ENCODE measurements around the gene PPA1.
A peak's percentile ranks its signal among the peaks of the same experiment; 100 is the strongest.

Gene PPA1

DNA sequence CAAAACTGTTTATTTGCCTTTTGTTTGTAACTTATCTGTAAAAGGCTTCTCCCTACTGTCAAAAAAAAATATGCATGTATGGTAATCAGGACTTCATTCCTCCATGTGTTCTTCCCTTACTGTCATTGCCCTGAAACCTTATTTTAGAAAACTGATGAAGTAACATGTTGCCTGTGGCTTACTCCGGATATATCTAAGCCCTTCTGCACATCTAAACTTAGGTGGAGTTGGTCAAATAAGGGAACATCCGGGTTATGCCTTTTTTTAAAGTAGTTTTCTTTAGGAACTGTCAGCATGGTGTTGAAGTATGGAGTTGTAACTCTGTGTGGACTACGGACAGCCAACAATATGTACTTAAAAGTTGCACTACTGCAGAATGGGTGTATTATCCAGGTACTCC lies 69.1 kb downstream of the PPA1 start:
- Histone ChIP-seq H3K27me3 (ENCODE audit: insufficient read depth, low read length, poor library complexity, severe bottlenecking) (no peaks in the 10 kb centered on the region), H4K20me1 (ENCODE audit: insufficient read depth, low read length, poor library complexity, severe bottlenecking) (peaks cover 85% of the 10 kb centered on the region), H3K4me3 (ENCODE audit: low read length, poor library complexity, severe bottlenecking) (peak overlapping the region; percentile 7), H3K9me3 (ENCODE audit: insufficient read depth, low read depth, low read length) (no peaks in the 10 kb centered on the region), H3K9ac (ENCODE audit: low read depth, low read length, poor library complexity, severe bottlenecking) (no peak overlapping the region), H3F3A (ENCODE audit: low read depth) (no peaks in the 10 kb centered on the region), H3K9me2 (replicated peaks; ENCODE audit: low read depth, low read length) (no peaks in the 10 kb centered on the region), H3K36me3 (ENCODE audit: insufficient read depth, low read length) (peaks cover 25% of the 10 kb centered on the region; the same call in 1 of the 2 replicates), H3K4me2 (ENCODE audit: low read depth, low read length, poor library complexity, severe bottlenecking) (peak overlapping the region; percentile 74), H3K4me1 (ENCODE audit: insufficient read depth, low read length, poor library complexity, severe bottlenecking) (peaks cover 66% of the 10 kb centered on the region), H2AFZ (ENCODE audit: low read length) (no peak overlapping the region), H3K79me2 (ENCODE audit: insufficient read depth, low read length) (peaks cover 98% of the 10 kb centered on the region)
- no peak for TF ChIP-seq EZH2phosphoT487 (IDR thresholded peaks at IDR 0.05; ENCODE audit: borderline replicate concordance)
- TF ChIP-seq, protein P1, sequence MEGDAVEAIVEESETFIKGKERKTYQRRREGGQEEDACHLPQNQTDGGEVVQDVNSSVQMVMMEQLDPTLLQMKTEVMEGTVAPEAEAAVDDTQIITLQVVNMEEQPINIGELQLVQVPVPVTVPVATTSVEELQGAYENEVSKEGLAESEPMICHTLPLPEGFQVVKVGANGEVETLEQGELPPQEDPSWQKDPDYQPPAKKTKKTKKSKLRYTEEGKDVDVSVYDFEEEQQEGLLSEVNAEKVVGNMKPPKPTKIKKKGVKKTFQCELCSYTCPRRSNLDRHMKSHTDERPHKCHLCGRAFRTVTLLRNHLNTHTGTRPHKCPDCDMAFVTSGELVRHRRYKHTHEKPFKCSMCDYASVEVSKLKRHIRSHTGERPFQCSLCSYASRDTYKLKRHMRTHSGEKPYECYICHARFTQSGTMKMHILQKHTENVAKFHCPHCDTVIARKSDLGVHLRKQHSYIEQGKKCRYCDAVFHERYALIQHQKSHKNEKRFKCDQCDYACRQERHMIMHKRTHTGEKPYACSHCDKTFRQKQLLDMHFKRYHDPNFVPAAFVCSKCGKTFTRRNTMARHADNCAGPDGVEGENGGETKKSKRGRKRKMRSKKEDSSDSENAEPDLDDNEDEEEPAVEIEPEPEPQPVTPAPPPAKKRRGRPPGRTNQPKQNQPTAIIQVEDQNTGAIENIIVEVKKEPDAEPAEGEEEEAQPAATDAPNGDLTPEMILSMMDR (conservative IDR thresholded peaks at IDR 0.05; ENCODE audit: low read length) = no peak

DNA sequence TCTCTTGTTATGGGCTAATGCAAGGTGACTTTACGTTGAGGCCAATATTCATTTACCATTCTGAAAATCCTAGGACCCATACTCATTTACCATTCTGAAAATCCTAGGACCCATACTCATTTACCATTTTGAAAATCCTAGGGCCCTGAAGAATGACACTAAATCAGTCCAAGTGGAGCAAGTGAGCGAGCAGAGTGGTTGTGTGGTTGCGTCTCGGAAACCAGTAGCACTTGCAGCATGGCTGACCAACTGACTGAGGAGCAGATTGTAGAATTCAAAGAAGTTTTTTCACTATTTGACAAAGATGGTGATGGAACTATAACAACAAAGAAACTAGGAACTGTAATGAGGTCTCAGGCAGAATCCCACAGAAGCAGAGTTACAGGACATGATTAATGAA lies 69.8 kb downstream of the PPA1 start:
- Histone ChIP-seq H3K79me2 (ENCODE audit: insufficient read depth, low read length) (peaks cover 91% of the 10 kb centered on the region), H3K4me2 (ENCODE audit: low read depth, low read length, poor library complexity, severe bottlenecking) (peak overlapping the region; percentile 74)
- TF ChIP-seq, protein P1 (conservative IDR thresholded peaks at IDR 0.05; ENCODE audit: low read length) = no peak
- no peak for TF ChIP-seq EZH2phosphoT487 (IDR thresholded peaks at IDR 0.05; ENCODE audit: borderline replicate concordance)

DNA sequence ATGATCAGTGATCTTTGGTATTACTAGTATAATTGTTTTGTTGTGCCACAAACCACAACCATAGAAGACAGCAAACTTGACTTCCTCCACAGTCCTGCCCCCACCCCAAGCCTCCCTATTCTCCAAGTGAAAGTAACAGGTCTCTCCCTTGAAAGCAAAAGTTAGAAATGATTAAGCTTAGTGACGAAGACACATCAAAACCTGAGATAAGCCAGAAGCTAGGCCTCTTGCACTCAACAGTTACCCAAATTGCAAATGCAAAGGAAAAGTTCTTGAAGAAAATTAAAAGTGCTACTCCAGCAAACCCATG lies 70.4 kb downstream of the PPA1 start:
- Histone ChIP-seq H4K20me1 (ENCODE audit: insufficient read depth, low read length, poor library complexity, severe bottlenecking) (peaks cover 78% of the 10 kb centered on the region), H3K36me3 (ENCODE audit: insufficient read depth, low read length) (peaks cover 37% of the 10 kb centered on the region; the same call in 1 of the 2 replicates), H3K4me1 (ENCODE audit: insufficient read depth, low read length, poor library complexity, severe bottlenecking) (peaks cover 55% of the 10 kb centered on the region), H3K79me2 (ENCODE audit: insufficient read depth, low read length) (peaks cover 91% of the 10 kb centered on the region), H2AFZ (ENCODE audit: low read length) (no peak overlapping the region), H3K9me3 (ENCODE audit: insufficient read depth, low read depth, low read length) (no peaks in the 10 kb centered on the region), H3K27me3 (ENCODE audit: insufficient read depth, low read length, poor library complexity, severe bottlenecking) (no peaks in the 10 kb centered on the region), H3K9ac (ENCODE audit: low read depth, low read length, poor library complexity, severe bottlenecking) (no peak overlapping the region), H3K4me2 (ENCODE audit: low read depth, low read length, poor library complexity, severe bottlenecking) (peak overlapping the region; percentile 74), H3K9me2 (replicated peaks; ENCODE audit: low read depth, low read length) (no peaks in the 10 kb centered on the region), H3F3A (ENCODE audit: low read depth) (no peaks in the 10 kb centered on the region), H3K4me3 (ENCODE audit: low read length, poor library complexity, severe bottlenecking) (peak overlapping the region; percentile 45)
- TF ChIP-seq, protein P1 (conservative IDR thresholded peaks at IDR 0.05; ENCODE audit: low read length) = no peak
- no peak for TF ChIP-seq EZH2phosphoT487 (IDR thresholded peaks at IDR 0.05; ENCODE audit: borderline replicate concordance)

More for the DNA sequence above, 69.8 kb downstream of the PPA1 start:
- H3K4me3 ChIP-seq (ENCODE audit: low read length, poor library complexity, severe bottlenecking) = peak overlapping the region; percentile 45
- peaks cover 31% of the 10 kb centered on the region; the same call in 1 of the 2 replicates for H3K36me3 ChIP-seq (ENCODE audit: insufficient read depth, low read length)
- no peaks in the 10 kb centered on the region for H3K9me3 ChIP-seq (ENCODE audit: insufficient read depth, low read depth, low read length)
- peaks cover 80% of the 10 kb centered on the region for H4K20me1 ChIP-seq (ENCODE audit: insufficient read depth, low read length, poor library complexity, severe bottlenecking)
- no peak overlapping the region for H2AFZ ChIP-seq (ENCODE audit: low read length)
- H3K9me2 ChIP-seq (replicated peaks; ENCODE audit: low read depth, low read length) = no peaks in the 10 kb centered on the region
- peaks cover 61% of the 10 kb centered on the region for H3K4me1 ChIP-seq (ENCODE audit: insufficient read depth, low read length, poor library complexity, severe bottlenecking)
- H3F3A ChIP-seq (ENCODE audit: low read depth) = no peaks in the 10 kb centered on the region
- no peaks in the 10 kb centered on the region for H3K27me3 ChIP-seq (ENCODE audit: insufficient read depth, low read length, poor library complexity, severe bottlenecking)
- H3K9ac ChIP-seq (ENCODE audit: low read depth, low read length, poor library complexity, severe bottlenecking) = no peak overlapping the region
